Parathyroid adenoma (tissue), 2 donors: ENCODE results near the gene MRPL38.
A peak's percentile ranks its signal among the peaks of the same experiment; 100 is the strongest.

ENCODE experiments used
- H2AFZ ChIP-seq: fragments of 300-600 bp; sonication (generic); one replicate; pipeline ENCODE4 v1.7.0; 2017; ENCODE audit warnings: antibody characterized with exemption, mild to moderate bottlenecking
- H3K27ac ChIP-seq: fragments of 300-600 bp; sonication (generic); one replicate; pipeline ENCODE4 v1.7.0; 2017
- H3K27me3 ChIP-seq: fragments of 300-600 bp; sonication (generic); one replicate; pipeline ENCODE4 v1.7.0; 2017; ENCODE audit warnings: low read length; ENCODE audit not compliant: control insufficient read depth, insufficient read depth
- H3K36me3 ChIP-seq: fragments of 300-600 bp; sonication (generic); one replicate; pipeline ENCODE4 v1.7.0; 2017; ENCODE audit warnings: low read length; ENCODE audit not compliant: control insufficient read depth, insufficient read depth
- H3K4me1 ChIP-seq: fragments of 300-600 bp; sonication (generic); one replicate; pipeline ENCODE4 v1.7.0; 2017; ENCODE audit warnings: control low read depth
- H3K4me2 ChIP-seq: fragments of 300-600 bp; sonication (generic); one replicate; pipeline ENCODE4 v1.7.0; 2017; ENCODE audit warnings: low read length
- H3K4me3 ChIP-seq: fragments of 300-600 bp; sonication (generic); one replicate; pipeline ENCODE4 v1.7.0; 2017; ENCODE audit warnings: low read depth, low read length
- H3K79me2 ChIP-seq: fragments of 300-600 bp; sonication (generic); one replicate; pipeline ENCODE4 v1.7.0; 2017; ENCODE audit warnings: control low read depth
- H3K9ac ChIP-seq: fragments of 300-600 bp; sonication (generic); one replicate; pipeline ENCODE4 v1.7.0; 2017; ENCODE audit warnings: mild to moderate bottlenecking
- H3K9me3 ChIP-seq: fragments of 300-600 bp; sonication (generic); one replicate; pipeline ENCODE4 v1.7.0; 2017; ENCODE audit warnings: low read length; ENCODE audit not compliant: control insufficient read depth
- CTCF ChIP-seq: fragments of 300-600 bp; sonication (generic); IDR thresholded peaks from one replicate; pipeline ENCODE4 v1.7.0; 2017; ENCODE audit warnings: antibody characterized with exemption, mild to moderate bottlenecking
- donor health status: primary hyperparathyroidism.

The MRPL38 gene

GRCh38 chr17:75885431-75885830, 19.3 kb downstream of the MRPL38 start:
- no peaks in the 10 kb centered on the region for H3K4me1 ChIP-seq
- no peaks in the 10 kb centered on the region for H3K36me3 ChIP-seq
- H2AFZ ChIP-seq: no peak overlapping the region
- no peak overlapping the region for H3K4me2 ChIP-seq
- no peak overlapping the region for H3K9ac ChIP-seq
- no peak overlapping the region for H3K4me3 ChIP-seq
- TF ChIP-seq CTCF: no peak
- no peaks in the 10 kb centered on the region for H3K79me2 ChIP-seq
- H3K27ac ChIP-seq: no peak overlapping the region
- H3K9me3 ChIP-seq: no peaks in the 10 kb centered on the region
- H3K27me3 ChIP-seq: no peaks in the 10 kb centered on the region

GRCh38 chr17:75881678-75882454, 22.8 kb downstream of the MRPL38 start:
- H2AFZ ChIP-seq: no peak overlapping the region
- no peaks in the 10 kb centered on the region for H3K27me3 ChIP-seq
- no peak overlapping the region for H3K27ac ChIP-seq
- peaks cover under 1% of the 10 kb centered on the region for H3K4me1 ChIP-seq
- no peaks in the 10 kb centered on the region for H3K9me3 ChIP-seq
- no peak overlapping the region for H3K4me3 ChIP-seq
- H3K9ac ChIP-seq: no peak overlapping the region
- no peak for TF ChIP-seq CTCF
- H3K36me3 ChIP-seq: no peaks in the 10 kb centered on the region
- H3K4me2 ChIP-seq: no peak overlapping the region
- no peaks in the 10 kb centered on the region for H3K79me2 ChIP-seq

GRCh38 chr17:75880266-75880665, 24.4 kb downstream of the MRPL38 start:
- Histone ChIP-seq H3K36me3 (no peaks in the 10 kb centered on the region), H3K9ac (no peak overlapping the region), H3K4me3 (no peak overlapping the region), H3K27ac (no peak overlapping the region), H2AFZ (no peak overlapping the region), H3K4me2 (no peak overlapping the region), H3K79me2 (no peaks in the 10 kb centered on the region), H3K4me1 (peaks cover 7% of the 10 kb centered on the region), H3K9me3 (no peaks in the 10 kb centered on the region), H3K27me3 (no peaks in the 10 kb centered on the region)
- TF ChIP-seq CTCF: no peak

GRCh38 chr17:75878174-75878998, 26.3 kb downstream of the MRPL38 start, which contains the start of gene TRIM47:
Gene TRIM47 (minus strand): TSS chr17:75878581. CDS start chr17:75878548, 33 bp downstream.
- H3K27me3 ChIP-seq: no peaks in the 10 kb centered on the region
- peak within 1 kb of the TSS; percentile 87 for H3K27ac ChIP-seq
- no peak for TF ChIP-seq CTCF
- H3K36me3 ChIP-seq: no peaks in the 10 kb centered on the region
- no peaks in the 10 kb centered on the region for H3K79me2 ChIP-seq
- H2AFZ ChIP-seq: peak within 1 kb of the TSS; percentile 84
- no peaks in the 10 kb centered on the region for H3K9me3 ChIP-seq
- peaks cover 7% of the 10 kb centered on the region for H3K4me1 ChIP-seq
- peak within 1 kb of the TSS; percentile 89 for H3K4me3 ChIP-seq
- no peak within 1 kb of the TSS for H3K9ac ChIP-seq
- H3K4me2 ChIP-seq: peak within 1 kb of the TSS; percentile 77
